Measurements from ENCODE around the gene FREM1.

DNA sequence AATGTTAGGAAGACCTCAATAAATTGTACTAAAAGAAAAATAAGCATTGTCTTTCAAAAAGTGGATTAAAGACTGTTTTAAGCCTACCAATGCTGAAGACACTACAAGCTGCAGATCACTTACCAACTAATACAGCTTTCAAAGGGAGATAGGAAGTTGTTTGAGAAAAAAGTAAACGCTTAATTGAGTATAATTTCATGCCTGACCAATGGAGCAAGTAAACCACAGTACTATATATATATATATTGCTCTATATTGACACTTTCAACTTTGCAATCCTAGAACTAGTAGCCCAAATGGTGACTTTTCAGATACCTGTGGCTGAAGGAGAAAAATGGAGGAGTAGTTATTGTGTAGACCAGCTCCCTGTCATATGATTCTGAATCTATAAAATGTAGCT lies 85.7 kb downstream of the FREM1 start:
- no peak for TF ChIP-seq EZH2phosphoT487 (conservative IDR thresholded peaks at IDR 0.05; ENCODE audit: low read length)
- TF ChIP-seq, protein P1, sequence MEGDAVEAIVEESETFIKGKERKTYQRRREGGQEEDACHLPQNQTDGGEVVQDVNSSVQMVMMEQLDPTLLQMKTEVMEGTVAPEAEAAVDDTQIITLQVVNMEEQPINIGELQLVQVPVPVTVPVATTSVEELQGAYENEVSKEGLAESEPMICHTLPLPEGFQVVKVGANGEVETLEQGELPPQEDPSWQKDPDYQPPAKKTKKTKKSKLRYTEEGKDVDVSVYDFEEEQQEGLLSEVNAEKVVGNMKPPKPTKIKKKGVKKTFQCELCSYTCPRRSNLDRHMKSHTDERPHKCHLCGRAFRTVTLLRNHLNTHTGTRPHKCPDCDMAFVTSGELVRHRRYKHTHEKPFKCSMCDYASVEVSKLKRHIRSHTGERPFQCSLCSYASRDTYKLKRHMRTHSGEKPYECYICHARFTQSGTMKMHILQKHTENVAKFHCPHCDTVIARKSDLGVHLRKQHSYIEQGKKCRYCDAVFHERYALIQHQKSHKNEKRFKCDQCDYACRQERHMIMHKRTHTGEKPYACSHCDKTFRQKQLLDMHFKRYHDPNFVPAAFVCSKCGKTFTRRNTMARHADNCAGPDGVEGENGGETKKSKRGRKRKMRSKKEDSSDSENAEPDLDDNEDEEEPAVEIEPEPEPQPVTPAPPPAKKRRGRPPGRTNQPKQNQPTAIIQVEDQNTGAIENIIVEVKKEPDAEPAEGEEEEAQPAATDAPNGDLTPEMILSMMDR (IDR thresholded peaks at IDR 0.05; ENCODE audit: insufficient read depth, low read length, poor library complexity, severe bottlenecking), result no peak

Data from SU-DHL-6 (cell line).